GM23248 (cell line): ENCODE data around the gene TNNI3K. TPM values are rescaled to one million over a fixed set of nuclear protein-coding genes. Genes with fewer than 3 reads are reported as not detected.

Experiments
- DNase-seq: peaks from one replicate; pipeline ENCODE4 v3.0.0-alpha.2; 2015
- H2AFZ ChIP-seq: fragments of 200-600 bp; sonication (generic); 2 replicates; pipeline ENCODE4 v1.6.1; 2016; ENCODE audit warnings: antibody characterized with exemption
- H3F3A ChIP-seq: fragments of 200-600 bp; sonication (generic); 2 replicates; pipeline ENCODE4 v1.6.1; 2016; ENCODE audit warnings: mild to moderate bottlenecking, antibody characterized with exemption, mixed run types; ENCODE audit not compliant: insufficient read depth
- H3K27ac ChIP-seq: fragments of 200-600 bp; sonication (generic); 2 replicates; pipeline ENCODE4 v1.5.1; 2016; ENCODE audit warnings: mild to moderate bottlenecking
- H3K27me3 ChIP-seq: fragments of 200-600 bp; sonication (generic); replicated peaks from 2 replicates; pipeline ENCODE4 v1.6.1; 2016; ENCODE audit warnings: mild to moderate bottlenecking; ENCODE audit not compliant: insufficient read depth
- H3K36me3 ChIP-seq: fragments of 200-600 bp; sonication (generic); 2 replicates; pipeline ENCODE4 v1.6.1; 2016; ENCODE audit warnings: low read depth, mild to moderate bottlenecking
- H3K4me1 ChIP-seq: fragments of 200-600 bp; sonication (generic); 2 replicates; pipeline ENCODE4 v1.6.1; 2016; ENCODE audit warnings: mild to moderate bottlenecking; ENCODE audit not compliant: insufficient read depth
- H3K4me2 ChIP-seq: fragments of 200-600 bp; sonication (generic); one replicate; pipeline ENCODE4 v1.6.1; 2016; ENCODE audit warnings: mild to moderate bottlenecking; ENCODE audit not compliant: unreplicated experiment
- H3K4me3 ChIP-seq: fragments of 200-600 bp; sonication (generic); 2 replicates; pipeline ENCODE4 v1.5.1; 2016; ENCODE audit warnings: mild to moderate bottlenecking
- H3K79me2 ChIP-seq: fragments of 200-600 bp; sonication (generic); 2 replicates; pipeline ENCODE4 v1.6.1; 2016; ENCODE audit warnings: mild to moderate bottlenecking; ENCODE audit not compliant: insufficient read depth
- H3K9ac ChIP-seq: fragments of 200-600 bp; sonication (generic); 2 replicates; pipeline ENCODE4 v1.6.1; 2016; ENCODE audit warnings: mild to moderate bottlenecking
- H3K9me2 ChIP-seq: fragments of 200-600 bp; sonication (generic); 2 replicates; pipeline ENCODE4 v1.6.1; 2016; ENCODE audit warnings: mixed run types, mild to moderate bottlenecking, moderate library complexity; ENCODE audit not compliant: insufficient read depth
- H3K9me3 ChIP-seq: fragments of 200-600 bp; sonication (generic); one replicate; pipeline ENCODE4 v1.6.1; 2017; ENCODE audit warnings: low read depth
- H4K20me1 ChIP-seq: fragments of 200-600 bp; sonication (generic); 2 replicates; pipeline ENCODE4 v1.6.0; 2016; ENCODE audit not compliant: insufficient read depth
- EZH2 ChIP-seq: fragments of 200-600 bp; sonication (generic); IDR thresholded peaks from 2 replicates; pipeline ENCODE4 v1.6.1; 2018; ENCODE audit warnings: antibody characterized with exemption, mild to moderate bottlenecking; ENCODE audit not compliant: insufficient read depth, poor library complexity, severe bottlenecking
- EZH2phosphoT487 ChIP-seq: fragments of 200-600 bp; sonication (generic); IDR thresholded peaks from 2 replicates; pipeline ENCODE4 v1.6.1; 2018; ENCODE audit warnings: antibody characterized with exemption, moderate library complexity, mild to moderate bottlenecking, low read depth; ENCODE audit not compliant: insufficient read depth
- WGBS, 2 experiments: methylation state at CpG; one replicate each; pipeline ENCODE4 v1.1.6; 2015 to 2017; ENCODE audit warnings: low lambda C conversion rate in 2 of 2, low coverage in 1 of 2; ENCODE audit errors: missing lambda C conversion rate in 2 of 2; 5-methylcytosine and 5-hydroxymethylcytosine counted together
- in situ Hi-C: fragments of 300-500 bp; cut with MboI; formaldehyde crosslinking; loops from 2 replicates; pipeline ENCODE4 v1.15.0; 2020
- polyA plus RNA-seq: library from polyadenylated mRNA; unstranded; fragments of >200 nt; fragmentation: Nextera tagmentation; extraction: Ambion mirVana; gene quantifications from 2 replicates; pipeline ENCODE4 v1.2.1, GENCODE V29; 2016
- total RNA-seq: library from RNA; depleted of rRNA; stranded (reverse); fragments of >200 nt; shearing (Covaris generic); gene quantifications from 2 replicates; pipeline ENCODE4 v1.2.3, GENCODE V29; 2014

The TNNI3K gene
- total and polyA plus RNA-seq, 2 experiments from 2014 or later: not detected

- no peak overlapping the region for H3K27ac ChIP-seq
- no peak overlapping the region for H3K4me3 ChIP-seq
- no peaks in the 10 kb centered on the region for H3K9me2 ChIP-seq
- no peaks in the 10 kb centered on the region for H3K9me3 ChIP-seq
- H3K79me2 ChIP-seq: no peaks in the 10 kb centered on the region
- no peaks in the 10 kb centered on the region for H4K20me1 ChIP-seq
- H2AFZ ChIP-seq: no peak overlapping the region
- TF ChIP-seq EZH2phosphoT487: no peak
- H3K4me2 ChIP-seq: no peak overlapping the region
- peak; percentile 58 for DNase-seq
- in situ Hi-C loops: no loop called here
- peaks cover 4% of the 10 kb centered on the region; the same call in 1 of the 2 replicates for H3K27me3 ChIP-seq
- H3K9ac ChIP-seq: no peak overlapping the region
- H3K4me1 ChIP-seq: peaks cover 2% of the 10 kb centered on the region; the same call in 1 of the 2 replicates
- H3K36me3 ChIP-seq: no peaks in the 10 kb centered on the region
- WGBS, 2 experiments: 0 to 7% methylated on average over 2 of the region's 2 CpGs
- H3F3A ChIP-seq: peaks cover 1% of the 10 kb centered on the region; the same call in 1 of the 2 replicates
These were observed 233.9 kb downstream of the TNNI3K start for GRCh38 chr1:74468982-74469603.

GRCh38 chr1:74470251-74470650, 235.1 kb downstream of the TNNI3K start:
- Histone ChIP-seq H3K27ac (no peak overlapping the region), H3K9me2 (no peaks in the 10 kb centered on the region), H4K20me1 (no peaks in the 10 kb centered on the region), H3K9ac (no peak overlapping the region), H3K9me3 (no peaks in the 10 kb centered on the region), H3K4me1 (no peaks in the 10 kb centered on the region), H3K4me3 (no peak overlapping the region), H2AFZ (no peak overlapping the region), H3K27me3 (peaks cover 4% of the 10 kb centered on the region; the same call in 1 of the 2 replicates), H3K36me3 (no peaks in the 10 kb centered on the region), H3K4me2 (no peak overlapping the region), H3F3A (no peaks in the 10 kb centered on the region), H3K79me2 (no peaks in the 10 kb centered on the region)
- WGBS, 2 experiments: 11 to 21% methylated on average over 3 of the region's 3 CpGs
- TF ChIP-seq EZH2phosphoT487: no peak
- no peak for DNase-seq
- in situ Hi-C loops: no loop called here

- TF ChIP-seq EZH2 (no peak), EZH2phosphoT487 (no peak)
- Histone ChIP-seq H3K9me3 (no peaks in the 10 kb centered on the region), H3K9me2 (no peaks in the 10 kb centered on the region), H3K4me1 (no peaks in the 10 kb centered on the region), H3K4me3 (no peak overlapping the region), H3K36me3 (no peaks in the 10 kb centered on the region), H3K9ac (no peak overlapping the region), H3K4me2 (no peak overlapping the region), H3F3A (no peaks in the 10 kb centered on the region), H3K79me2 (no peaks in the 10 kb centered on the region), H3K27ac (no peak overlapping the region), H2AFZ (no peak overlapping the region), H4K20me1 (no peaks in the 10 kb centered on the region), H3K27me3 (peaks cover 4% of the 10 kb centered on the region; the same call in 1 of the 2 replicates)
- in situ Hi-C loops: no loop called here
- WGBS, 2 experiments: 44 to 63% methylated on average over 3 of the region's 3 CpGs
- DNase-seq: no peak
These were observed 235.7 kb downstream of the TNNI3K start for GRCh38 chr1:74470936-74471335.

- Histone ChIP-seq H3K79me2 (no peaks in the 10 kb centered on the region), H2AFZ (no peak overlapping the region), H3K4me2 (no peak overlapping the region), H3K36me3 (no peaks in the 10 kb centered on the region), H3K4me1 (no peaks in the 10 kb centered on the region), H3F3A (no peaks in the 10 kb centered on the region), H3K27ac (no peak overlapping the region), H4K20me1 (no peaks in the 10 kb centered on the region), H3K4me3 (no peak overlapping the region), H3K9me3 (no peaks in the 10 kb centered on the region), H3K27me3 (peaks cover 4% of the 10 kb centered on the region; the same call in 1 of the 2 replicates), H3K9ac (no peak overlapping the region), H3K9me2 (no peaks in the 10 kb centered on the region)
- WGBS, 2 experiments: 41 to 53% methylated on average over 3 of the region's 3 CpGs
- no peak for DNase-seq
- in situ Hi-C loops: no loop called here
- TF ChIP-seq EZH2 (no peak), EZH2phosphoT487 (no peak)
These were observed 236.3 kb downstream of the TNNI3K start for GRCh38 chr1:74471470-74471869.

GRCh38 chr1:74474585-74474984, 239.4 kb downstream of the TNNI3K start:
- no peaks in the 10 kb centered on the region for H4K20me1 ChIP-seq
- DNase-seq: no peak
- no peaks in the 10 kb centered on the region for H3K9me3 ChIP-seq
- no peak overlapping the region for H2AFZ ChIP-seq
- no peaks in the 10 kb centered on the region for H3K4me1 ChIP-seq
- H3F3A ChIP-seq: no peaks in the 10 kb centered on the region
- no peak overlapping the region for H3K9ac ChIP-seq
- WGBS, 2 experiments: 55 to 61% methylated on average over 6 of the region's 6 CpGs
- H3K9me2 ChIP-seq: no peaks in the 10 kb centered on the region
- no peaks in the 10 kb centered on the region; the same call in 1 of the 2 replicates for H3K27me3 ChIP-seq
- H3K4me3 ChIP-seq: no peak overlapping the region
- no peak for TF ChIP-seq EZH2
- no peak for TF ChIP-seq EZH2phosphoT487
- in situ Hi-C loops: no loop called here
- no peak overlapping the region for H3K4me2 ChIP-seq
- H3K27ac ChIP-seq: no peak overlapping the region
- H3K79me2 ChIP-seq: no peaks in the 10 kb centered on the region
- H3K36me3 ChIP-seq: no peaks in the 10 kb centered on the region
